ENCODE measurements around the gene GUF1.

- TF ChIP-seq PATZ1 (CRISPR knock-in tag; IDR thresholded peaks at IDR 0.05; ENCODE audit: borderline replicate concordance): no peak
- no peak for TF ChIP-seq CSRNP3 (CRISPR knock-in tag; IDR thresholded peaks at IDR 0.05)
- TF ChIP-seq TOX (CRISPR knock-in tag; IDR thresholded peaks at IDR 0.05; ENCODE audit: borderline replicate concordance): no peak
- no peak for TF ChIP-seq ZFP3 (CRISPR knock-in tag; IDR thresholded peaks at IDR 0.05)
Measured at GRCh38 chr4:44661940-44662622, 16.1 kb upstream of the GUF1 start.
